HG03135 (cell line): ENCODE data around the gene ELF3.
"Not testable (repeated sequence)": the region's sequence is repeated elsewhere in the genome, so short reads cannot be mapped to it uniquely, and the experiment has no call there.

Source experiments
- ATAC-seq: cut with Tn5 transposase; IDR thresholded peaks from one replicate; pipeline ENCODE4 v1.9.1; 2021; ENCODE audit warnings: mild to moderate bottlenecking, moderate library complexity; ENCODE audit not compliant: unreplicated experiment

Gene ELF3

GRCh38 chr1:202034149-202034682 lies 23.8 kb downstream of the ELF3 start:
- ATAC-seq = no peak

DNA sequence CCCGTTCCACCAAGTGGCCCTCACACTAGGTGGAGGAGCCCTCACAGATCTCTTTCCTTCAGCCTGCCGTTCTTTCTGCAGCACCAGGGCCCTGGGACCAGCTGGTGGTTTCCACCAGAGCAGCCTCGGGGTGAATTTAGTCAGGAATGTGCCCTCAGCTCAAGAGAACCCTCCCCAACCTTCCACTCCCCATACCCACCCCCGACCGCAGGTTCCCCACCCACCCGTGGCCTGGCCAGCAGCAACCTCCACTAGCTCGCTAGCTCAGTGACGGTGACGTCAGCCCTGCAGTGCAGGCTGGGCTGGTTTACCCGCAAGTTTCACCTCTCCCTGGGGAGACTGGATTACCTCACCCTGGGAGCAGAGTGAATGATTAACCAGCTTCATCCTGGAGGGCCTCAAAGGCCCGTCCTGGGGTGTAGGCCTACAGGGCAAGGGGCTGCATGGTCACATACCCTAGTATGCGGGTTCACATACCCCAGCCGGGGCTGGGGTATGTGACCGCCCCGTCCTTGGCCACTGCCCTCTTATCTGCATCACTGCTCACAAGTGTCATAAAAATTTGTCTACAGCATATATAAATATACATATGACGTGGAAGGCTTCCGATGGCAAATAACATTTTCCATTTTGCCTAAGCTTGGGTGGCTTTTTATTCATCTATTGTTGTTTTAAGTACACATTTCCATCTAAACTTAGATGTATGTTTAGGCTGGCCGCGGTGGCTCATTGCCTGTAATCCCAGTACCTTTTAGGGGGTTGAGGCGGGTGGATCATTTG lies 24.5 kb downstream of the ELF3 start:
- ATAC-seq = no peak

DNA sequence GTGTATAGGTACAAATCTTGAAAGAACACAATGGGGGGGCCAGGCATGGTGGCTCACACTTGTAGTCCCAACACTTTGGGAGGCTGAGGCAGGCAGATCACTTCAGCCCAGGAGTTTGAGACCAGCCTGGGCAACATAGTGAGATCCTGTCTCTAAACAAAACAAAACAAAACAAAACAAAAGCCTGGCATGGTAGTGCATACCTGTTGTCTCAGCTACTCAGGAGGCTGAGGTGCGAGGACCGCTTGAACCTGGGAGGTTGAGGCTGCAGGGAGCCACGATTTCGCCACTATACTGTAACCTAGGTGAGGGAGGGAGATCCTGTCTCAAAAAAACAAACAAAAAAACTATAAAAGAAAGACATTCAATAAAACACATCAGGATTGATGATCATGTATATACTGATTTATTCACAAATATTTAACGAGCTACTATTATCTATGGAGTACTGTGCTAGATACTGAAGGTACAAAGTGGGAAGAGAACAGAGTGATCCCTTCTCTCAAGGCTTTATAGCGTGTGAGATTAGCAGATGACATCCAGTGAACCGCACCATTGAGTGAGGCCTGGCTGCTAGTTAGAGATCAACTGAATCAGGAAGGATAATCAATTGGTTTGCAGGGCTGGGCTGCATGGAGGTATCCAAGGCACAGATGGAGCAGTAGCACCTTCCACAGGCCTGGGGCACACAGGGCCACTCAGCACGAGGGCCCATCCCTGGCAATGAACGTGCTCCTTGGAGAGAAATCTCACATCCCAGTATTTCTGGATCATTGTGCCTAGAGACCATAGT lies 26.4 kb downstream of the ELF3 start:
- no peak for ATAC-seq

GRCh38 chr1:202037706-202038296 lies 27.4 kb downstream of the ELF3 start:
- no peak for ATAC-seq

DNA sequence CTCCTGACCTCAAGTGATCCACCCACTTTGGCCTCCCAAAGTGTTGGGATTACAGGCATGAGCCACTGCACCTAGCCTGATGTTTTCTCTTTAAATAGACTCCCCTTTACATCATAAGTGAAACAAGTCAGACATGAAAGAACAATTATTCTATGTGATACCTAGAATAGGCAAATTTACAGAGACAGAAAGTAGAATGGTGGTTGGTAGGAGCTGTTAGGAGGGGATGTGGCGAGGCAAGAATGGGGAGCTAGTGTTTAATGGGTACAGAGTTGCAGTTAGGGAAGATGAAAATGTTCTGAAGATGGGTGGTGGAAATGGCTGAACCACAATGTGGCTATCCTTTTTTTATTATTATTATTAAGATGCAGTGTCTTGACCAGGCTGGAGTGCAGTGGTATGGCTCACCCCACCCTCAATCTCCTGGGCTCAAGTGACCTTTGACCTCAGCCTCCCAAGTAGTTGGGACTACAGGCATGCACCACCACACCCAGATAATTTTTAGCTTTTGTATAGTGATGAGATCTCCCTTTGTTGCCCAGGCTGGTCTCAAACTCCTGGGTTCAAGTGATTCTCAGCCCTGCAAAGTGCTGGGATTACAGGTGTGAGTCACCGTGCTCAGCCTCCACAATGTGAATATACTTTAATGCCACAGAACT lies 28.4 kb downstream of the ELF3 start:
- peak; percentile 63 for ATAC-seq

GRCh38 chr1:202045705-202046104 lies 35.3 kb downstream of the ELF3 start:
- ATAC-seq = no peak

GRCh38 chr1:202046227-202046626 lies 35.8 kb downstream of the ELF3 start:
- ATAC-seq = no peak

DNA sequence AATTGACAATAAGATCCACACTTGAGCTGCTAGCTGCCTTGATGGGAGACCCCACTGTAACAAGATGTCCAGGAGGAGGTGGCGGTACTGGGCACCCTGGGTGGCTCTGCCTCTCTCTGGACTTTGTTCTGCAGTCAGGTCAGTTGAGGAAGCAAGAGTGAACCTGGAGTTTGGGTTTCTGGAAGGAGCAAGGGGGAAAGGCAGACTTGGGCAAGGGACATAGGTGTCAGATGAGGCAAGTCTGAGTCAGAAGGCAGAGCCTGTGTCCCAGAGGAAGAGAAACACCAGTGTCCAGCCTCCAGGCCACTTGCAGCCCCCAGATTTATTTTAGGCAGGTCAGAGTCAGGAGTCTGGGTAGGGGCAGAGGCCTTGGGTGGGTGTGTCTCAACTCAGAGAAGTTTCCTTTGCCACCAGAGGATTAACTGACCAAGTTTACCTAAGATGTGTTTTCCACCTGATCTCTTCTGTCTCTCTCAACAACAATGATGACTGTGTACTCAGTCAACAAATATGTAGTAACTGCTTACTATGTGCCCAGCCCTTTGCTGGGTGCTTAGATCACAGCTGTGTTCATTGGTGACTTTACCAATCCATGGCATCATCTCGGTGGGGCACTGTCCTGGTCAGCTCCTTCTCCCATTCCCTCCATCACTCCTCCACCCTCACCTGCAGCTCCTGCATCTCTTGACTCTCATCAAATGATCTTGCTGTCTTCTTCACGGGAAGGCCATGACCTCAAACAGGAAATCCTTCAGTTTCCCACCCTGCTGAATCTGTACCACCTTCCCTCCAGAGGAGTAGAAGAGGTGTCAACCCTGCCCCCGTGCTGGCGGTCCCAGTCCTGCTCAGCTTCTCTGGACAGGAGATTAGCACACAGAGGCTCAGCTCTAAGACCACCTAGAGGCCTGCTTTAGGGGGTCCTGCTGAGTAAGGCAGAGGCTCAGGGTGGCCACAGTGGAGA lies 36.6 kb downstream of the ELF3 start:
- ATAC-seq = no peak

DNA sequence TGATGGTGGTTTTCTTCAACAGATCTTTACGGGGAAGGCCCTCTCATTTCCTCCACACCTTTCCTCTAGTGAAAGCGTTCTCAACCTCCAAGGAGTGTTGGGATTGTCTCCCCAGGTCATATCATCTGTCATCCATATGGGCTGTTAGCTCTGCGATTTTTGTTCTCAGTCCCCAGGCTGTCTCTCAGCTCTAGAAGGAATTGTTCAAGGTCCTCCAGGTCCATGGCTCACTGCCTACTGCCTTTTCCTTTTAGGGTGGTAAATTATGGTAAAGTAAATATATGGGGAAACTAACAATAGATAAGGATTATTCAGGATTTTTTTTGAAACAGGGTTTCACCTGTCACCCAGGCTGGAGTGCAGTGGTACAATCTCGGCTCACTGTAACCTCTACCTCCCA lies 37.6 kb downstream of the ELF3 start:
- no peak for ATAC-seq

GRCh38 chr1:202049129-202049528 lies 38.7 kb downstream of the ELF3 start:
- ATAC-seq = no peak

- ATAC-seq = no peak
These were observed 43.7 kb downstream of the ELF3 start for GRCh38 chr1:202054094-202054493.

- not testable (repeated sequence) for ATAC-seq
These were observed 44.3 kb downstream of the ELF3 start for GRCh38 chr1:202054673-202055072.

DNA sequence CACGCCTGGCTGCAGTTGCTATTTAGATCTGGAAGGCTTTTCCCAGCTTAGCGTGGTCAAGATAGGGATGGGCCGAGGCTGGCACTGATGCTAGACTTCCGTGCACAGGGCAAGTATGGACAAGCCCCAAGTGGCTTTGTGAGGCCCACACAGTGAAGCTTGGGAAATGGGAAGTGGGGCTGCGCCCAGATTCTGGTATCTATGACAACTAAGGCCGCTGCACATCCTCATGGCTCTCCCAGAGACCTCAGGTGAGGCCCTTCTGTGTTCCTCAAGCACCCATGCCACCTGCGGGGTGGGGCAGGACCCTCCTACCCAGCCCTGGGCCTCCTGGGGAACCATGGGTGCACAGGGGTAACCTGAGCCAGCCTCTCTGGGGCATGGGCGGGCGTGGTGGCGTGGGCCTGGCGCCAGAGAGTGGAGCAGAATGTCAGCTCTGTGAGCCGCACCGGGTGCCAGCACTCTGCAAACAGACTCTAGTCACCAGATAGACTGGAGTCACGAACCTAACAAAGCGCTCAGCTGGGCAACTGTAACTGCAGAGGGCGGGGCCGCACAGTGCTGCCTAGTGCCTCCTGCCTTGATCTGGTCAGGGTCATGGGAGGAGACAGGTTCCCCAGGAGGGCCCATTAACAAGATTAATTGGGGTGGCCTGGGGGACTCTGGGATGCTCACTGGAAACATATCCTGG lies 46.4 kb downstream of the ELF3 start:
- no peak for ATAC-seq

- not testable (repeated sequence) for ATAC-seq
These were observed 46.9 kb downstream of the ELF3 start for GRCh38 chr1:202057335-202057704.

DNA sequence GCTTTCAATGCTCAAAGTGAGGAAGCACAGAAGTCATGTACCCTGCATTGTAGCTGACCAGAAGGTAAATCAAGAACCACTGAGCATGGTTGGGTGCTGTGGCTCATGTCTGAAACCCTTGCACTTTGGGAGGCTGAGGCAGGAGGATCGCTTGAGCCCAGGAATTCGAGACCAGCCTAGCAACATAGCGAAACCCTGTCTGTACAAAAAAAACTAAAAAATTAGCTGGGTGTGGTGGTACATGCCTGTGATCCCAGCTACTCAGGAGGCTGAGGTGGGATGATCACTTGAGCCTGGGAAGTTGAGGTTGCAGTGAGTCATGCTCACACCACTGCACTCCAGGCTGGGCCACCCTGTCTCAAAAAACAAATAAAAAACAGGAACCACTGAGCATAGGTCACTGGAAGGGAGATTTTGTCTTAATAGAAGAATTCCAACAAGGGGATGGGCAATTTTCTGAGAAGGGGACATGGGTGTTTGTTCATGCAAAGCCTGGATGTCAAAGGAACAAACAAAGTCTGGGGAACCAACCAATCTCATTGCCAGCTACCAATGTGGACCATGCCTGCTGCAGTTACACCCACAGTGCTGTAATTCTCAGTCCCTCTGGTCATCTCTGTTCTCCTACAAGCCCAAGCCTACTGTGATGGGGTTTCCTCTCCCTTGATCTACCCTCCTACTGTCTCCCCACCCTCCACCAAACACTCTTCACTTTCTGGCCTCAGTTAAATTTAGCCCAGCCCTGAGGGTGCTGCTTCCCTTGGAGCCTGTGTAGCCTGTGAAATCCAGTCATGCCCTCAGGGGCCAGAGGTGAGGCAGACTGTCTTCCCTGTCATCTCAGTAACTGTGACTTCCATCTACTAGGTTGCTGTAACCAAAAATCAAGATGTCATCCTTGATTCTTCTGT lies 47.9 kb downstream of the ELF3 start:
- ATAC-seq = no peak

- no peak for ATAC-seq
These were observed 50.7 kb downstream of the ELF3 start for GRCh38 chr1:202061055-202061454.

DNA sequence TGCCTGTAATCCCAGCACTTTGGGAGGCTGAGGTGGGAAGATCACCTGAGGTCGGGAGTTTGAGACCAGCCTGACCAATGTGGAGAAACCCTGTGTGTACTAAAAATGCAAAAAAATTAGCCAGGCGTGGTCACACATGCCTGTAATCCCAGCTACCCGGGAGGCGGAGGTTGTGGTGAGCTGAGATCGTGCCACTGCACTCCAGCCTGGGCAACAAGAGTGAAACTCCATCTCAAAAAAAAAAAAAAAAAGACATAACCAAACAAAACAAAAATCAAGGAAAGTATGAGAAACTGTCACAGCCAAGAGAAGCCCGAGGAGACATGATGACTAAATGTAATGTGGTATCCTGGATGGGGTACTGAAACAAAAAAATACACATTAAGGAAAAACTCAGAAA lies 51.4 kb downstream of the ELF3 start:
- ATAC-seq = not testable (repeated sequence)

DNA sequence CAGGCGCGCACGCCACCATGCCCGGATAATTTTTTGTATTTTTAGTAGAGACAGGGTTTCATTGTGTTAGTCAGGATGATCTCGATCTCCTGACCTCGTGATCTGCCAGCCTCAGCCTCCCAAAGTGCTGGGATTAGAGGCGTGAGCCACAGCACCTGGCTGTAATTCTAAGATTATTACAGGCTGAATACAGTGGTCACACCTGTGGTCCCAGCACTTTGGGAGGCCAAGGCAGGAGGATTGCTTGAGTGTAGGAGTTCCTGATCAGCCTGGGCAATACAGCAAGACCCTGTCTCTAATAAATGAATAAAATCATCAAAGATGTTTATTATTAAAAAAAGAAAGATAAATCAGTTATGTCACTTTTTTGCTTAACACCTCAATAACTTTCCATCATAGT lies 52.2 kb downstream of the ELF3 start:
- ATAC-seq = not testable (repeated sequence)
